ENCODE measurements around the gene CCS.
"Not testable (repeated sequence)": the region's sequence is repeated elsewhere in the genome, so short reads cannot be mapped to it uniquely, and the experiment has no call there.

Gene CCS

DNA sequence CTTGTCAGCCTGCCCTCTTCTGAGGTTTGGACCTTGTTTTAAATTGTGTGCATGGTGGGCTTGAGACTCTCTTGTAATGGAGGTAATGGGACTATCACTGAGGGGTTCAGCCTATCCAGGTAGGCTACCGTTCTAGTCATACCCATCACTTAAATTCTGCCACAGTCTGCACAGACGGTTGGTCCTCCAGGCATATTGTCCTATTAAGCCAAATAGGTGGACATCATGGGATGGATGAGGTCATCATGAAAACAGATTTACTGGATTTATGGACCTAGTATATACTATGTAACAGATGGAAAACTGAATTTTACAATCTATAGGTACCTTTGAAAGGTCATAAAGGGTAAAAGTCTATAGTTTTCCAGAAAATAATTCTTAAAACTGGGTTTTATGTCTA, 36.4 kb downstream of the CCS start:
- no peak for DNase-seq

DNA sequence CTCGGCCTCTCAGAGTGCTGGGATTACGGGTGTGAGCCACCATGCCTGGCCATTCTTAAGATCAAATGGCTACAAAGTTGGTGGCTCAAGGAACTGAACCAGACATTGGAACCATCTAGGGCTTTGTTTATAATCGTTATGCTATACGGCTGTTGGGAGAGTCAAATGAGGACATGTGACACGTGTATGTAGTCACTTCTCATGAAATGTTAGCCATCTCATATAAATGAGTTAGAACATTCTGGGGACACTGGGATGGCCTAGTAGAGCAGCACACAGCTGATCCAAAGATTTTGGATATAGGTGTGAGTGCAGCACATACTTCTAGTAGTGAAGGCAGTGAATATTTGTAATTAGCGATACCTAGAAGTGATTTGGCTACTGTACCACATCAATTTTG, 38.9 kb downstream of the CCS start:
- DNase-seq, result no peak

- DNase-seq, result no peak
Measured at GRCh38 chr11:66632952-66633351, 40.0 kb downstream of the CCS start.

GRCh38 chr11:66636411-66636810, 43.4 kb downstream of the CCS start:
- no peak for DNase-seq

DNA sequence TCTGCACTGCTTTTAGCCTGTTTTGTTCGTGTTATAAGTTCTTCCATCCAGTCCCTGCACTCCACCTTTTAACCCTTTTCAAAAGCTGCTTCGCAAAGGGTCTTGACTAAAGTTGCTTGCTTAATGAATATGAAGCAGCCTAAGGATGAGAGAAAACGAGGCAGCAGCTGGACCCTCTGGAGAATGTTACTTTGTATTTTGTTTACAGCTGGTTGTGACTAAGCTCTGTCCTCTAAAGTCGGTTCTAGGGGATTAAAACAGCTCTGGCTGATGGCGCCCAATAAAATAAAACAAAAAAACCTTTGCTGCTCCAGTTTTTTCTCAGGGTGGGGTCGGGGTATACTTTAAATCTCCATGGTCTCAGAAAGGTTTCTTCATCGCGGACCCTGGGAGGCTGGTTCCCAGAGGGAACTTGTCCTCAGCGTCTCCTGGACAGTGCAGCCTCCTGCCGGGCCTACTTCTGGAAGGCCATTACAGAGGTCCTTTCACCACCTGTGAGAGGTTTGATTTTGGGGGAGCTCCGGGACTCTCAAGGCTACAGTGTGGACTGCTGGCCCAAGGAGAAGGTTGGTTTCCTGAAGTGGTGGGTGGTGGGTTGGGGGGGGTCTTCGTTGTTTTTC, 44.7 kb downstream of the CCS start:
- DNase-seq, result no peak

DNA sequence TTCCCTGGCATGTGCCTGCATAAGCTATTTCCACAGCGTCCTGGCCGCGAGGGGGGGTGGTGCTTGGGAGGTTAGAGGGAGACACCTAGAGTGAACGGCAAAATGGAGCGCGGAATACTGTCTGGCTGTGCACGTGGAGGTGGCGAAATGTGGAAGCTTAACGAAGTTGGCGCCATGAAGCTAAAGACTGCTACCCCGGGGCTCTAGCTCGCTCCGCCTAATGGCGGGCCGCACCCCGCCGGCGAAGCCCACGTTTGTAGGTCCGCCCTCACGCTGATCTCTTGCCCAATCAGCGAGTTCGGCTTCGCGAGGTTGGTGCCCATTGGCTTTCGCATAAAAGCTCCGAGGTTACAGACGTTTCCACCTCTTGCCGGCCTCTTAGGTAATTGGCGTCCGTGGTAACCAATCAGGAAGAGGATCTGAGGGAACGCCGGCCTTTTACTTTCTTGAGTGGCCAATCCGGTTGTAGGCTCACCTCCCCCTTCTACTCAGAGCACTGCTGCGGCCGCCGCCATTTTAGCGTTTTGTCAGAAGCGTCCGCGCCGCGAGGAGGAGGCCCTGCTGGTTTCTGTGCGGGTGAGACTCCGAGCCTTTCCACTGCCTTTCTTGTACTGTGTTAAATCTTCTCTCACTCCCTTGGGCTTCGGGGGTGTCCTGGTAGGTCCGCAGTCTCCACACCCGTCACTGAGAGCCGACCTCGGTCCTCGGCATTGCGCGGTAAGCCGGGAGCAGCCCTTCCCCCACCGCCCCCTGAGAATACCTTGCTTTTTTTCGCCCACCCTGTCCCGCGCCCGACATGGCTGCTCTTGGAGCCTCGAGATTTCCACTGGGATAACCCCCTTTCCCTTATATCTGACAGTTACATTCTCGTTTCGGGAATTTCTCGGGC, 45.4 kb downstream of the CCS start, which contains the start of gene RBM4:
TSS of gene RBM4 (plus strand) at position 527 of the 889 bp plus-strand sequence. CDS start 1,009 bp downstream, outside the sequence.
- DNase-seq, result peak; percentile 100

GRCh38 chr11:66639066-66639813, 46.3 kb downstream of the CCS start:
- DNase-seq, result peak; percentile 68

GRCh38 chr11:66639814-66640340, 46.9 kb downstream of the CCS start:
- not testable (repeated sequence) for DNase-seq

GRCh38 chr11:66641834-66642233, 48.8 kb downstream of the CCS start:
- DNase-seq, result no peak

DNA sequence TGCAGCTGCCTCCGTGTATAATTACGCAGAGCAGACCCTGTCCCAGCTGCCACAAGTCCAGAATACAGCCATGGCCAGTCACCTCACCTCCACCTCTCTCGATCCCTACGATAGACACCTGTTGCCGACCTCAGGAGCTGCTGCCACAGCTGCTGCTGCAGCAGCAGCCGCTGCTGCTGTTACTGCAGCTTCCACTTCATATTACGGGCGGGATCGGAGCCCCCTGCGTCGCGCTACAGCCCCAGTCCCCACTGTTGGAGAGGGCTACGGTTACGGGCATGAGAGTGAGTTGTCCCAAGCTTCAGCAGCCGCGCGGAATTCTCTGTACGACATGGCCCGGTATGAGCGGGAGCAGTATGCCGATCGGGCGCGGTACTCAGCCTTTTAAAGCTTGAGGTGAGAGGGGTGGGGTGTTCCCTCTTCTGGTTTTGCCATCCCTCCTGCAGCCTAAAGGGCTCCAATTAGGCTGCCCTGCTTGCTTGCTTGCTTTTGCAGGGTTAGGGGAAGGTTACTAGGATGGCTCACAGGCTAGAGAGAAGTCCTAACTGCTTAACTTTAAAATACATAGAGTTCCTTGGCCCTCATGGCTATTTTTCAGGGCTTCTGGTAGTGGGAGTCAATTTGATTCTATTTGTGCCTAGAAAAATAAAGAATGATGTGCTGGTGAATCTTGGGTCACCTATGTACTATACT, 50.9 kb downstream of the CCS start:
- DNase-seq, result no peak

DNA sequence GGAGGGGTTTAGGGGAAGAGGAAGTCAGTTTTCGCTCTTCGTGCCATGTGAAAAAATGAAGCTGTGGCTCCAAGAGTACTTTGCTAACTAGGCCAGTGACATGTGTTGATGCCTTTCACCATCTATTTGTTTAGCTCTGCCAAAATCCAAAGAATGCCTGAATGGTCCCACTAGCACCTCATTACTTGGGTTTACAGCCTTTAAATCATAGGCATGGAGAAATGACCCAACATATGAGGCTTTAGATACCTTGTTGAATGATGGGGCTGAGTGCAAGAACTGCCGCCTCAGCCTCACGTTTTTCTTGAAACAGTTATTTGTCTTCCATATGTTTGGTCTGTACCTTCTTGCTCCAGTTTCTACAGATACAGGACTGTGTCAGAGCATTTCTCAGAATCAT, 53.8 kb downstream of the CCS start:
- DNase-seq, result no peak

GRCh38 chr11:66649903-66650302, 56.9 kb downstream of the CCS start:
- DNase-seq, result no peak

DNA sequence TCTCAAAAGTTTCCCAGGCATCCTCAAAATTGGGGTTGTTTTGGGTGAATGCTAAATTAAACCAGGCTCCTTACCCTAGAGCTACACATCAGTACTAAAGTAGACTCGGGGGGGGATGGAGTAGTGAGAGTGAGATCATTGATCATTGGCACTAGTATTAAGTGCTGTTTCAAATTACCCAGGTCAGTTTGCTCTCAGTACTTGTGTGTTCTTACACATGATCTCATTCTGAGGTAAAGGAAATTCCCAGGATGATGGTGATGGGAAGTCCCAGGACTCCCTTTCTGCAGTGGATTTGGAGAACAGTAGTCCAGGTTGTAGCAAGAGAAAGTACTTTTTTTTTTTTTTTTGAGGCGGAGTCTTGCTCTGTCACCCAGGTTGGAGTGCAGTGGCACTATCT, 58.0 kb downstream of the CCS start:
- DNase-seq, result no peak

DNA sequence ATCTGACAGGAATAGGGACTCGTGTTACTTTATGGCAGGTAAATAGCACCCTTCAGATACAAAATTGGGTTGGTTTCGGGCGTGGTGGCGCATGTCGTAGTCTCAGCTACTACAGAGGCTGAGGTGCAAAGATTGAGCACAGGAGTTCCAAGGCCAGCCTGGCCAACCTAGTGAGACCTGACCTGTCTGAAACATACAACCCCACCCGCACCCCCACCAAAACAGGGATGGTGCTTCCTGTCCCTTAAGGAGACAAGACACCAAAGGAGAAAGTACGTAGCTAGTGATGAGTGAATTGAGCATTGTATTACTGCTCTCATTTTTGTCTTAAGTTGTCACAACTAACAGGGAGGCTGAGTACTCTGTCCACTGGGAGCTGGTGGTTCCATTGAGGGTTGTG, 59.7 kb downstream of the CCS start:
- no peak for DNase-seq

DNA sequence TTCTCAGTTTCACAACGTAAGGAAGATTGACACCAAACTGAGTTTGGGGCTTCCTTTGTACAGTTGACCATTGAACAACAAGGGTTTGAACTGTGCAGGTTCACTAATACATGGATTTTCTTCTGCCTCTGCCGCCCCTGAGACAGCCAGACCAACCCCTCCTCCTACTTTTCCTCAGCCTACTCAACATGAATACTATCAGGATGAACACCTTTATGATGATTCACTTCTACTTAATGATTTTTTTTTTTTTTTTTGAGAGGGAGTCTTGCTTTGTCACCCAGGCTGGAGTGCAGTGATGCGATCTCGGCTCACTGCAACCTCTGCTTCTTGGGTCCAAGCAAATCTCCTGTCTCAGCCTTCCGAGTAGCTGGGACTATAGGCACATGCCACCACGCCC, 60.1 kb downstream of the CCS start:
- DNase-seq, result no peak

Measured in suppressor macrophage treated with lipopolysaccharide for 4 hours (primary cell).